K562 (cell line): ENCODE results near the gene BRD7. TPM values are rescaled to one million over a fixed set of nuclear protein-coding genes. Genes with fewer than 3 reads are reported as not detected.

ENCODE experiments used
- CREBBP ChIP-seq: IDR thresholded peaks from one replicate; pipeline ENCODE4 v1.6.1; 2012; ENCODE audit warnings: low read depth, mild to moderate bottlenecking, control low read depth, inconsistent platforms, low read length
- EGR1 ChIP-seq: fragments of 450-650 bp; conservative IDR thresholded peaks from 2 replicates; pipeline ENCODE4 v1.6.1; 2017; ENCODE audit warnings: mild to moderate bottlenecking
- MYC ChIP-seq, 2 experiments: fragments of 250-450 bp in 1 of 2; sonication (Bioruptor Pico) in 1 of 2; IDR thresholded peaks; 2 replicates each; pipeline versions ENCODE4 v1.5.1 to v1.6.1; 2012 to 2021; ENCODE audit warnings: low read depth in 2 of 2, borderline replicate concordance in 1 of 2, improper control_type of control experiment in 1 of 2, low read length in 1 of 2, mild to moderate bottlenecking in 1 of 2, moderate library complexity in 1 of 2
- SRSF3 ChIP-seq: fragments of 200-400 bp; formaldehyde crosslinking; IDR thresholded peaks from 2 replicates; pipeline ENCODE4 v1.6.1; 2016; ENCODE audit warnings: mild to moderate bottlenecking, low read length, moderate library complexity; ENCODE audit not compliant: insufficient read depth
- ZNF124 ChIP-seq: sonication (generic); formaldehyde crosslinking; IDR thresholded peaks from 2 replicates; pipeline ENCODE4 v1.8.1; 2022; ENCODE audit warnings: missing genetic modification reagents
- ZNF384 ChIP-seq: IDR thresholded peaks from 2 replicates; pipeline ENCODE4 v1.6.1; 2012; ENCODE audit warnings: low read depth, low read length, improper control_type of control experiment
- ZNF766 ChIP-seq: fragments of 200-800 bp; sonication (Bioruptor generic); conservative IDR thresholded peaks from 2 replicates; pipeline ENCODE4 v1.6.1; 2016; ENCODE audit warnings: missing genetic modification characterization, missing compliant biosample characterization
- polyA plus RNA-seq, 8 experiments: library from polyadenylated mRNA; depleted of rRNA in 4 of 8; stranded (reverse) in 5 of 8; unstranded in 3 of 8; fragments of >200 nt; fragmentation: Nextera tagmentation in 2 of 8; fragmentation: Illumina TruSeq in 1 of 8; extraction: Ambion mirVana in 2 of 8; extraction: Trizol in 1 of 8; gene quantifications; 2 replicates each; pipeline versions ENCODE4 v1.2.1 to v1.2.3, GENCODE V29; 2011 to 2014; ENCODE audit warnings: inconsistent platforms in 1 of 8, missing spikeins in 1 of 8
- total RNA-seq, 7 experiments: library from RNA; depleted of rRNA in 6 of 7; stranded (reverse); fragments of >200 nt in 6 of 7; fragmentation: Illumina TruSeq in 2 of 7; extraction: Trizol in 2 of 7; gene quantifications; 2 replicates each; pipeline versions ENCODE4 v1.2.1 to v1.2.3, GENCODE V29; 2011 to 2021; ENCODE audit warnings: low replicate concordance in 1 of 7
- TF ChIP-seq, protein P1 (sequence below), 2 experiments: fragments of 150-350 bp in 1 of 2; IDR thresholded peaks; 2 replicates each; pipeline ENCODE4 v1.6.1; 2012 to 2016; ENCODE audit warnings: low read depth in 2 of 2, low read length in 2 of 2, mild to moderate bottlenecking in 1 of 2, moderate library complexity in 1 of 2
- TF ChIP-seq, protein P2 (sequence below), 2 experiments: fragments of 450-650 bp in 1 of 2; IDR thresholded peaks; 2 replicates each; pipeline ENCODE4 v1.6.1; 2011 to 2017; ENCODE audit warnings: low read depth in 2 of 2, antibody characterized with exemption in 1 of 2, borderline replicate concordance in 1 of 2, low read length in 1 of 2, mild to moderate bottlenecking in 1 of 2, mixed read lengths in 1 of 2; ENCODE audit not compliant: control insufficient read depth in 1 of 2
- TF ChIP-seq, protein P3 (sequence below): fragments of 250-450 bp; sonication (Bioruptor Pico); IDR thresholded peaks from 2 replicates; pipeline ENCODE4 v1.5.0; 2021

The BRD7 gene
- total and polyA plus RNA-seq, 9 of the 15 experiments (the other 6 are each of a cell fraction or from before 2014, with no cell fraction given) = 20.6 to 101 (median 68.7) TPM

DNA sequence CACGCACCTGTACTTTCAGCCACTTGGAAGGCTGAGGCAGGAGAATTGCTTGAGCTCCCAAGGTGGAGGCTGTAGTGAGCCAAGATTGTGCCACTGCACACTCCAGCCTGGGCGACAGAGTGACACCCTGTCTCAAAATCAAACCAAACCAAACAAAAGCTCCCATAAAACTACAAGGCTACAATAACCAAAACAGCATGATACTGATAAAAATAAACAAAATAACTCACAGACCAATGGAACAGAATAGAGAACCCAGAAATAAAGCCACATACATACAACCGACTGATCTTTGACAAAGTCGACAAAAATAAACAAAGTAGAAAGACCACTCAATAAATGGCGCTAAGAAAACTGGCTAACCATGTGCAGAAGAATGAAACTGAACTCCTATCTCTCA is 37.2 kb downstream of the BRD7 start (continued):
- no peak for TF ChIP-seq MYC (IDR thresholded peaks at IDR 0.05; ENCODE audit: low read depth, low read length)
- no peak for TF ChIP-seq MYC (CRISPR knock-in tag; IDR thresholded peaks at IDR 0.05; ENCODE audit: borderline replicate concordance, low read depth)
- no peak for TF ChIP-seq ZNF384
- no peak for TF ChIP-seq ZNF124 (CRISPR knock-in tag)
- TF ChIP-seq, protein P1, sequence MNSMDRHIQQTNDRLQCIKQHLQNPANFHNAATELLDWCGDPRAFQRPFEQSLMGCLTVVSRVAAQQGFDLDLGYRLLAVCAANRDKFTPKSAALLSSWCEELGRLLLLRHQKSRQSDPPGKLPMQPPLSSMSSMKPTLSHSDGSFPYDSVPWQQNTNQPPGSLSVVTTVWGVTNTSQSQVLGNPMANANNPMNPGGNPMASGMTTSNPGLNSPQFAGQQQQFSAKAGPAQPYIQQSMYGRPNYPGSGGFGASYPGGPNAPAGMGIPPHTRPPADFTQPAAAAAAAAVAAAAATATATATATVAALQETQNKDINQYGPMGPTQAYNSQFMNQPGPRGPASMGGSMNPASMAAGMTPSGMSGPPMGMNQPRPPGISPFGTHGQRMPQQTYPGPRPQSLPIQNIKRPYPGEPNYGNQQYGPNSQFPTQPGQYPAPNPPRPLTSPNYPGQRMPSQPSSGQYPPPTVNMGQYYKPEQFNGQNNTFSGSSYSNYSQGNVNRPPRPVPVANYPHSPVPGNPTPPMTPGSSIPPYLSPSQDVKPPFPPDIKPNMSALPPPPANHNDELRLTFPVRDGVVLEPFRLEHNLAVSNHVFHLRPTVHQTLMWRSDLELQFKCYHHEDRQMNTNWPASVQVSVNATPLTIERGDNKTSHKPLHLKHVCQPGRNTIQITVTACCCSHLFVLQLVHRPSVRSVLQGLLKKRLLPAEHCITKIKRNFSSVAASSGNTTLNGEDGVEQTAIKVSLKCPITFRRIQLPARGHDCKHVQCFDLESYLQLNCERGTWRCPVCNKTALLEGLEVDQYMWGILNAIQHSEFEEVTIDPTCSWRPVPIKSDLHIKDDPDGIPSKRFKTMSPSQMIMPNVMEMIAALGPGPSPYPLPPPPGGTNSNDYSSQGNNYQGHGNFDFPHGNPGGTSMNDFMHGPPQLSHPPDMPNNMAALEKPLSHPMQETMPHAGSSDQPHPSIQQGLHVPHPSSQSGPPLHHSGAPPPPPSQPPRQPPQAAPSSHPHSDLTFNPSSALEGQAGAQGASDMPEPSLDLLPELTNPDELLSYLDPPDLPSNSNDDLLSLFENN (IDR thresholded peaks at IDR 0.05; ENCODE audit: low read depth in 2 of 2, low read length in 2 of 2) = no peak
- no peak for TF ChIP-seq ZNF766
- TF ChIP-seq EGR1 = no peak
- TF ChIP-seq, protein P2, sequence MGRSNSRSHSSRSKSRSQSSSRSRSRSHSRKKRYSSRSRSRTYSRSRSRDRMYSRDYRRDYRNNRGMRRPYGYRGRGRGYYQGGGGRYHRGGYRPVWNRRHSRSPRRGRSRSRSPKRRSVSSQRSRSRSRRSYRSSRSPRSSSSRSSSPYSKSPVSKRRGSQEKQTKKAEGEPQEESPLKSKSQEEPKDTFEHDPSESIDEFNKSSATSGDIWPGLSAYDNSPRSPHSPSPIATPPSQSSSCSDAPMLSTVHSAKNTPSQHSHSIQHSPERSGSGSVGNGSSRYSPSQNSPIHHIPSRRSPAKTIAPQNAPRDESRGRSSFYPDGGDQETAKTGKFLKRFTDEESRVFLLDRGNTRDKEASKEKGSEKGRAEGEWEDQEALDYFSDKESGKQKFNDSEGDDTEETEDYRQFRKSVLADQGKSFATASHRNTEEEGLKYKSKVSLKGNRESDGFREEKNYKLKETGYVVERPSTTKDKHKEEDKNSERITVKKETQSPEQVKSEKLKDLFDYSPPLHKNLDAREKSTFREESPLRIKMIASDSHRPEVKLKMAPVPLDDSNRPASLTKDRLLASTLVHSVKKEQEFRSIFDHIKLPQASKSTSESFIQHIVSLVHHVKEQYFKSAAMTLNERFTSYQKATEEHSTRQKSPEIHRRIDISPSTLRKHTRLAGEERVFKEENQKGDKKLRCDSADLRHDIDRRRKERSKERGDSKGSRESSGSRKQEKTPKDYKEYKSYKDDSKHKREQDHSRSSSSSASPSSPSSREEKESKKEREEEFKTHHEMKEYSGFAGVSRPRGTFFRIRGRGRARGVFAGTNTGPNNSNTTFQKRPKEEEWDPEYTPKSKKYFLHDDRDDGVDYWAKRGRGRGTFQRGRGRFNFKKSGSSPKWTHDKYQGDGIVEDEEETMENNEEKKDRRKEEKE (IDR thresholded peaks at IDR 0.05; ENCODE audit: borderline replicate concordance in 1 of 2, control insufficient read depth in 1 of 2, low read depth in 2 of 2, low read length in 1 of 2) = no peak
- TF ChIP-seq, protein P3, sequence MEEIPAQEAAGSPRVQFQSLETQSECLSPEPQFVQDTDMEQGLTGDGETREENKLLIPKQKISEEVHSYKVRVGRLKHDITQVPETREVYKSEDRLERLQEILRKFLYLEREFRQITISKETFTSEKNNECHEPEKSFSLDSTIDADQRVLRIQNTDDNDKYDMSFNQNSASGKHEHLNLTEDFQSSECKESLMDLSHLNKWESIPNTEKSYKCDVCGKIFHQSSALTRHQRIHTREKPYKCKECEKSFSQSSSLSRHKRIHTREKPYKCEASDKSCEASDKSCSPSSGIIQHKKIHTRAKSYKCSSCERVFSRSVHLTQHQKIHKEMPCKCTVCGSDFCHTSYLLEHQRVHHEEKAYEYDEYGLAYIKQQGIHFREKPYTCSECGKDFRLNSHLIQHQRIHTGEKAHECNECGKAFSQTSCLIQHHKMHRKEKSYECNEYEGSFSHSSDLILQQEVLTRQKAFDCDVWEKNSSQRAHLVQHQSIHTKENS (CRISPR knock-in tag) = no peak
- TF ChIP-seq SRSF3 = no peak
- TF ChIP-seq CREBBP = no peak
- TF ChIP-seq, all 486 proteins: peak for 0
